Stimulated activated CD4-positive, alpha-beta T cell treated with anti-CD3 and anti-CD28 coated beads, Interleukin-12 subunit alpha, Interleukin-12 subunit beta, amount 100 ng/mL, for 4 hours (primary cell): ENCODE results near the gene CACNA1A.

Experiments
- DNase-seq: peaks from one replicate; pipeline ENCODE4 v3.0.0-alpha.2; 2020

The CACNA1A gene

DNA sequence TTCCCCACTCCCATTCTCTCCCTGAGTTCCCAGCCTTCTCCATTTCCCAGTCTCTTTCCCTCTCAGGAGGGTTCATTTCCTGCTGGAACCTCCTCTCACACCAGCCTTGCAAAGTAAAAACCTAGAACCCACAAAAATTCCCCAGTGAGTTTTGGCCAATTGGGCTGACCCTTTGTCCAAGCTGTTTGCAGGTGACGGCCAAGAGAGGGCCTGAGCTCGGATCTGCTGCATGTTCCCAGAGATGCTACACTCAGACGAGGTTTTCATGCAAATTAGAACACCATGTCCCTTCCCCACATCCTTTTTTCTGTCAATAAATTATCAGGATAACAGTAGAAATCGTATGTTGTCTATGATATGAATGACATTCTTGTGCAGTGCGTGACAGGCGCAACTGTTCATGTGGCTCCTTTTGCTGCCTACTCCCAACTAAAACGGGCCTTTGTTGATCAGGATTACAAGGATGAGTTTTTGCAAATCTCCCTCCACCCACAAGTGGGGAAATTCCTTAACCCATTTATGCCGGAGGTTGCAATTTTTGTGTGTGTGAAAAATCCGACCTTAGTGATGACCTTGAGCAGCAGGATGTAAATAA, 149.5 kb downstream of the CACNA1A start:
- DNase-seq = no peak

DNA sequence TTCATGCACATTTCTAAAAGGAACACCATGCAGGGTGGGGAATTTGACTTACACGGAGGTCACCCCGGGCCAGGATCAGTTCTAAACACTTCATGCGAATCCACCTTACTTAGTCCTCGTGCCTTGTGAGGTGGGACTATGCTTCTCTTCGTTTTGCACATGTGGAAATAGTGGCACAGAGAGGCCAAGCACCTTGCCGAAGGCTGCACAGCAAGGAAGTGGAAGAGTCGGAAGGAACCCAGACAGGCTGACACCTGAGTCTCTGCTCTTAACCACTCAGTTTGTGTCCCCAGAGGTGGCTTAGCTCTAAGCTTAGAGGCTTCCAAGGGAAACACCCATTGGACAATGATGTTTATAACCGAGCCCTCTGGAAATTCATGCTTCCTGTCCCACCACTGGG, 150.1 kb downstream of the CACNA1A start:
- DNase-seq = no peak

DNA sequence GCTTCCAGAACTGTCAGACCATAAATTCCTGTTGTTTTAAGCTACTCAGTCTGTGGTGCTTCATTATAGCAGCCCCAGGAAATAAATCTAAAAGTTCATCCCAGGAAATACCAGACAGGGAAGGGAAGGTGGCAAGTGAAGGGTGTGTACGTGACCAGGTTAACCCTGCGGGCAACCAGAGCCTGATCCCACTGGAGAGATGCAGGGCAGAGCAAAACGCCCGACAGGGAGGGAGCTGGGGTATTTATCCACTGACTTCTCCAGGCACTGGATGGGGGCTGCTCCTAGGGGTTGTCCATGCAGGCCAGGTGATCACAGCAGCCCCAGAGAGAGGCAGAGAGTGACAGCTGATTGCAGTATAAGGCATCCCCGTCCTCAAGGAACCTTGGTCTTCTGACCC, 150.9 kb downstream of the CACNA1A start:
- DNase-seq = no peak

DNA sequence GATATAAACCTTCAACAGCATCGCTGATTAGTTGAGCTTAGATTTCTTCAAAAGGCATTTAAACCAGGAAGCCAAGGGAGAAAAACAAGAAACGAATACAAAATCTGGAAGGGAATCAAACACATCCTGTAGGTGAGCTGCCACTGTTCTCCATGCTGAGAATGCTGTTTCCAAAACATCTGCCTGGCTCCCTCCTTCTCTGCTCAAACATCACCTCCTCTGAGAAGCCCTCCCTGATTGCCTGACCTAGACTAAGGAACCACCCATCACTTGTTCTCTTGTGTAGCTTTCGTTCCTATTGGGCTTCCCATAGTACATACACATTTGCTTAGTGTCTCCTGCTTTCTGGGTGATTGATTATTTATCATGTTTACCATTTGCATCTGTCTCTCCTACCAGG, 152.7 kb downstream of the CACNA1A start:
- DNase-seq = no peak

DNA sequence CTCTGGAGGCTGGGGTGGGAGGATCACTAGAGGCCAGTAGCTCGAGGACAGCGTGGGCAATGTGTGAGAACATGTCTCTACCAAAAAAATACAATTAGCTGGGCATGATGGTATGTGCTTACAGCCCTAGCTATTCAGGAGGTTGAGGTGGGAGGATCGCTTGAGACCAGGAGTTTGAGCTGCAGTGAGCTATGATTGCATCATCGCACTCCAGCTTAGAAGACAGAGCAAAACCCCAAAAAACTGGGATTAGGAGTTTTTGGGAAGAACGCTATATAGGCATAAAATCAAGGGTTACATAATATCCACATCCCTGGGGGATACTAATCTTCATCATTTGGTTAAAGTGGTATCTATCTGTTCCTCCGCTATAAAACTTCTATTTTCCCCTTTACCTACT, 155.5 kb downstream of the CACNA1A start:
- no peak for DNase-seq

DNA sequence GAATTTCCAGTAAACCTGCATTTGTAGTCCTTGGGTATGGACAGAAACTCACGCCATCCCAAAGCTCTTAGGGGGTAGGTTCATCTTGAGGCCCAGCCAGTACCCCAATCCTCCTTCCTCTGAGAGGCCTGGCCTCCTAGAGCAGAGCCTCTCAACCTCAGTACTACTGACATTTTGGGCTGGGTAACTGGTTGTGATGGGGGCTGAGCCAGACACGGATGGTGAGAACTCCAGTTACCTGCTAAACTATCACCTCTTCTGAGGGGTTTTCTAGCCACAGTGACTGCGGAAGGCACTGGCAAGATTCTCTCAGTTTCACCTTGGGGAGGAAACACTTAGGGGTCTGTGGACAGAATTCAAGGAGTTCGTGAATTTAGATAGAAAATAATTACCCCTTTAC, 156.2 kb downstream of the CACNA1A start:
- no peak for DNase-seq

DNA sequence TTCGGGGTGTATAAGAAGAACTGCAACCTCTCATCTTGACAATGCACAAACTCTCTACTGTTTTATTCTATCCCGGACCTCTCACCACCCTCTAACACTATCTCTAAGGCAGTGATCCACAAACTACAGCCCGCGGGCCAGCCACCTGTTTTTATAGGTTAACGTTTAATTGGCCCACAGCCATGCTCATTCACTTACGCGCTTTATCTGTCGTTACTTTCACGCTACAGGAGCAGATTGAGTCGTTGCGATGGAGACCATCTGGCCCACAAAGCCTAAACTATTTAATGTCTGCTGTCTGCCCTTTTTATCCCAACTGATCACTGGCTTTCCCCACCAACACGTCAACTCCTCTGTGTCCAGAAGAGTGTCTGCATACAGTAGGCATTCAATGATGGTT, 158.9 kb downstream of the CACNA1A start:
- no peak for DNase-seq

DNA sequence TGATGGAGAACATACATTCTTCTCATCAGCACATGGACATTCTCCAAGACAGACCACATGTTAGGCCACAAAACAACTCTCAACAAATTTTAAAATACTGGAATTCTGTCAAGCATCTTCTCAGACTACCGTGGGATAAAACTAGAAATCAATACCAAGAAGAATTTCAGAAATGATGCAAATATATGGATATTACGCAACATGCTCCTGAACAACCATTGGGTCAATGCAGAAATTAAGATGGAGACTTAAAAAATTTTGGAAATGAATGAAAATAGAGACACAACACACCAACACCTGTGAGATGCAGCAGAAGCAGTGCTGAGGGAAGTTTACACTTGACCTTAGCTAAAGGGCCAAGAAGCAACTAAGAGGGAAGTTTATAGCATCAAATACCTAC, 162.8 kb downstream of the CACNA1A start:
- no peak for DNase-seq

DNA sequence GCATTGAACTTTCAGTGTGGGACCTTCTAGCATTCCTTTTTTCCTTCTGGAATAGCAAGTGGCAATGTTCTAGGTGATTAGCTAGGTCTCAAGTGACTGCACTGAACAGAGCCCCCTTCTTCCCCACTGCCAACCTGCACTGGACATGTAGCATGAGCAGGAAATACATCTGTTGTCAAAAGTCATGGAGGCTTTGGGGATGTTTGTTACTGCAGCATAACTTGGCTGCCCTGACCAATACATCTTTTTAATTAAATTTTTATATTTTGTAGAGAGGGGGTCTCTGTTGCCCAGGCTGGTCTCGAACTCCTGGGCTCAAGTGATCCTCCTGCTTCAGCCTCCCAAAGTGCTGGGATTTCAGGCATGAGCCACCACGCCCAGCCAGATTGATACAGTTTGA, 163.6 kb downstream of the CACNA1A start:
- DNase-seq = no peak

DNA sequence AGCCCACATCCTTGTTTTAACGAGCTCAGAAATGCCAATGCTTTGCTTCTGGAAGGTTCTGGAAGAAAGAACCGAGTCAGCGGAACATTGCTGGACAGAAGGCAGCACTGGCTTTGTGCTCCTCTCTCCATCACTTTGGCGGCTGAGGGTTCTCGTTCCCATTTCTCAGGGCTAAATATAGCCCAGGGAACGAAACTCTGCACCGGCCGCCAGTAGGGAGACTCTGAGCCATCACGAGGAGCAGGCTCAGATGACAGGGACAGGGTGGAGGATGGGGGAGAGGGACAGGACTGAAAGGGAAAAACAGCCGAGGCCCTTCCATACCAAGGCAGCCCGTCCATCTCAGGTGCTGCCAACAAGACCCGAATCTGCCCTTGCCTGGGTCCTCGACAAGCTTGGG, 166.4 kb downstream of the CACNA1A start:
- no peak for DNase-seq

DNA sequence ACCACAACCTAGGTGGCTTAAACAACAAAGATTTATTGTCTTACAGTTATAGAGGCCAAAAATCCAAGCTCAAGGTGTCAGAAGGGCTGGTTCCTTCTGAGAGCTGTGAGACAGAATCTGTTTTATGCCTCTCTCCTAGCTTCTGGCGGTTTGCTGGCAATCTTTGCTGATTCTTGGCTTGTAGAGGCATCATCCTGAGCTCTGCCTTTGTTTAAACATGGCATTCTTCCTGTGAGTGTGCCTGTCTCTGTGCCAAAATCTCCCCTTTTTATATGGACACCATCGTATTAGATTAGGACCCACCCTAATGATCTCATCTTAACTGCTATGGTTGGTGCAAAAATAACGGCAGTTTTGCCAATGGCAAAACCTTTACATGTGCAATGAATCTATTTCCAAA, 169.1 kb downstream of the CACNA1A start:
- no peak for DNase-seq

DNA sequence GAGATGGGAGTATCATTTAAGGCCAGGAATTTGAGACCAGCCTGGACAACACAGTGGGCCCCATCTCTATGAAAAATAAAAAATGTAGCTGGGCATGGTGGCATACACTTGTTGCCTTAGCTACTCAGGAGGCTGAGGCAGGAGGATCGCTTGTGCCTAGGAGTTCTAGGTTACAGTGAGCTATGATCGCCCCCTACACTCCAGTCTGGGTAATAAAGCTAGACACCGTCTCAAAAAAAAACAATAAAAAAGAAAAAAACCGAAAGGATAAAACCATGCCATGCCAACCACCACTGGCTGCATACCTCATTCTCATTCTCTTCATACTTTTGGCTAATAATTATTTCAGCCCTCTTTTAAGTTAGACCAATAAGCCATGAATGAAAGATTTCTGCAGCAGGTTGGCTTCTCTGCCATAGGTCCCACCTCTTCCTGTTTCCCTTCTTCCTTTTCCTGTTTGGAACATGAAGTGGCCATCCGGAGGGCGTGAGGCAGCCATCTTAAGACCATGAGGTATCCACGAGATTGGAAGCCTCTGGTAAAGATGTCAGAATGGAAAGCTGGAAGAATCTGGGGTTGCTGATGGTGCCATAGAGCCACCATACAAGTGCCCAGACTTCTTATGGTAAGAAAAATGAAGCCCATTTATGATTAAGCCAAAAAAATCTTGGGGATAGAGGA, 171.3 kb downstream of the CACNA1A start:
- no peak for DNase-seq

DNA sequence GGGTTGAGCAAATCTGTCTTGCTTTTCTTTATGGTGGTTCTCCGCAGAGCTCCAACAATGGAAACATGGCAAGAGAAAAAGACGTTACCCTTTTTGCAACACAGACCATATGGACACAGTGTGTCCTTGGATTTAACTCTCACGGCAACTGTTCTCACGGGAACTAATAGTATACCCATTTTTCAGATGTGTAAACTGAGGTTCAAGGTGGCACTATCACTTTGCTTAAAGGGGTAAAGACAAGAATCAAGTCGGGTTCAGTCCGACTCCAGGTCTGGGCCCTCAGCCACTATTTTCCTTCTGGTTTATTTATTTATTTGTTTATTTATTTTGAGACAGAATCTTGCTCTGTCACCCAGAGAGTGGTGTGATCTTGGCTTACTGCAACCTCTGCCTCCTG, 176.0 kb downstream of the CACNA1A start:
- no peak for DNase-seq

DNA sequence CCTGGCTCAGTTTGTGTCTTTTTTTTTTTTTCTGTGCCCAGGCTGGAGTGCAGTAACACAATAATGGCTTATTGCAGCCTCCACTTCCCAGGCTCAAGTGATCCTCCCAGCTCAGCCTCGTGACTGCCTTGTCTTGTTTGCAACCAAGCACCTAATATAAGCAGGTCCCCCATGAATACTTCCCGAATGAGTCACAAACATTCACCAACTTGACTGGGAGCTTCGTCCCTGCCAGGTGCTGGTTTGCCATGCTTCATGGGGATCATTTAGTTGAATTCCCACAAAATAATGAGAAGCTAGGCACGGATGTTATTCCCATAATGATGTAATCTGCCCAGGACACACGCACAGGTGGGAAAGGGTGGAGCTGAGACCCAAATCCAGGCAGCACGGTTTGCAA, 176.5 kb downstream of the CACNA1A start:
- no peak for DNase-seq

DNA sequence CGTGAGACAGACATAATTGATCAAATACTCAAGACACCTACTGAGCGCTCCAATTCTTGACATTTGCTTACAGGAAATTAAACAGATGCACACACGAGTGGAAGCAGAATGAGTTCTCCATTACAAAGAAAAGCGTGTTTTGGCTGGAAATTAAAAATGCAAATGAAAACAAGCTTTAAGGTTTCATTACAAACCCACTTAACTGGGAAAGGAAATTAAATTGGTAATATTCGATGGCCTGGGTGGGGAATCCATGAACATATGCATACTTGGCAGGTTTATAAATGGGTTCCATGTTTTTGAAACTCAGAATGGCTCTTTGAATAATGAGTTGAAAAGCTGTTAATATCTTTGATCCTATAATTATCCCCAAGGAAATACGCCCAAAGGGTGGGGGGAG, 178.0 kb downstream of the CACNA1A start:
- DNase-seq = no peak

DNA sequence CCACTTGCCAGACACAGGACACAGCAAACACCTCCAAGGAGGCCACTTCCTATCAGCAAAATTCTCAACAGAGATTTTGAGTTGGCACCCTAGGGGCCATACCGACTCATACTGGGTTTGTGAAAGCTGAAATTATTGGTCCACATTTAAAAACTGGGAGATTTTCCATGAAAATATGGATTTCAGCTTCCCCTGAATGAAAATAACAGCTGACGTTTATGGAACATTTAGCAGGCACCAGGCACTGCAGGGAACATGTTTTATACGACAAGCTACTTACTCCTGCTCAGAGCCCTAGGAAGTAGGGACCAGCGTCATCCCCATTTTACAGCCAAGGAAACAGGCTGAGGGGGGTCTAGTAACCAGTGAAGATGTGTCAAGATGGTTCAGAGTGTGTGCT, 186.8 kb downstream of the CACNA1A start:
- DNase-seq = no peak

DNA sequence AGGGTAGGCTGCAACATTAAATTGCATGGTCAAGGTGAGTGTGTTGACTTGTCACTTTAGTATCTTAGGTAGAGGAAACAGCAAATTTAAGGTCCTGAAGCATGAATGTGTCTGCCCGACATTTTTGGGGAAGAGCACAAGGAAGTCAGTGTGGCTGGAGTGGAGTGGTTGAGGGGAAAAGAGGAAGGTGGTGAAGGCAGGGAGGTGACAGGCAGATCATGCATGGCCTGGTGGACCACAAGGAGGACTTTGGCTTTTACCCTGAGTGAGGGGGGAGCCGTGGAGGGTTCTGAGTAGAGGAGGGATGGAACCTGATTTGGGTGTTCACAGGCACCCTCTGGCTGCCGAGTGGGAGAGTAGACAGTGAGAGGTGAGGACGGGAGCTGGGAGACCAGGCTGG, 188.1 kb downstream of the CACNA1A start:
- no peak for DNase-seq

DNA sequence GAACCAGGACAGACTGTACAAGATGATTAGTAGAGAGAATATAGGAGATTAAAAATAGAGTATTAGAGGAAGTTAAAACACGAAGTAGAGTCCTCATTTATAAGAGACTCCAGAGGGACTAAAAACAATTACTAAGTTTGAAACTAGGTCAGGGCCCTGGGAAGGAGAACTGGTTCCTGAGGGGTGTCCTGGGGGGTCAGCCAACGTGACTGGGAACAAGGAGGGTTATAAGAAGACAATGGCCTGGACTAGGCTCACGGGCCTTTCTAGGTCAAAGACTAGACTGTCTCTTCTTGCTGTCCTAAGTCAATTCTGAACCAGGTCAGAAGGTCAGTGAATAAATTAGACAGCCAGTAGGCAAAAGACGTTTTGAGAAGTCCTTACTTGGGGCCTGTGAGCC, 190.8 kb downstream of the CACNA1A start:
- no peak for DNase-seq

DNA sequence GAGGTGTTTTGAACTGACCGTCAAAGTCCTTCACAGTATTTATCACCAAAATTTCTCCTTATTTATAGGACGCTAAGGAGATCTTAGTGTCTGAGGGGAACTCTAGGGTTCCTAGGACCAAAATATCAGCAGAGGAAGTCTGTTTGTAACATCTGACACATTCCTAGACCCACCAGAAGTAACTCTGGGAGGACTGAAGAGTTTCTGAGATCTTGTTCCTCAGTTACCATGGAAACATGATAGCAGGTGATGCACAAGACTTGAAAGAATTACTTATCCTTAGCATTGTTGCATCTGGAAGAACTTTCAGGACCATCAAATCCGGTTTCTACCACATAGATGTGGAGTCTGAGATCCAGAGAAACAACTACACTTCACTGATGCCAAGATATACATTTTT, 191.5 kb downstream of the CACNA1A start:
- DNase-seq = no peak

DNA sequence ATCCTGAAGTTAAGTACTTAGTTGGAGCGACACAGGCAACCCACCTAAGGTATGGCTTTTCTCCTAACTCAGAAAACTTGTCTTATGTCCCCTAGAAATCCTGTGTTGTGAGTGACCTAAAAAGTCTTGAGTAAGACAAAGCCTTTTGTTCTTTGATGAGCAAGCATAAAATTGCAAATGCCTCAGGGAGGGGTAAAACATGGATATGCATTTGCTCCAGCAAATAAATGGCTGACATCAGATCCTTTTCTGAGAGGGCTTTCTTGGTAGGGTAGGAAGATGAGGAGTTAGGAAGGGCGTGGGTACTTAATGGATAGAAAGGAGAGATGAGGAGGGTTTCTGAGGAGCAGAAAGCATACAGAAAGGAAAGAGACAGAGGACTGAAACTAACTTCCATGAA, 192.4 kb downstream of the CACNA1A start:
- no peak for DNase-seq

DNA sequence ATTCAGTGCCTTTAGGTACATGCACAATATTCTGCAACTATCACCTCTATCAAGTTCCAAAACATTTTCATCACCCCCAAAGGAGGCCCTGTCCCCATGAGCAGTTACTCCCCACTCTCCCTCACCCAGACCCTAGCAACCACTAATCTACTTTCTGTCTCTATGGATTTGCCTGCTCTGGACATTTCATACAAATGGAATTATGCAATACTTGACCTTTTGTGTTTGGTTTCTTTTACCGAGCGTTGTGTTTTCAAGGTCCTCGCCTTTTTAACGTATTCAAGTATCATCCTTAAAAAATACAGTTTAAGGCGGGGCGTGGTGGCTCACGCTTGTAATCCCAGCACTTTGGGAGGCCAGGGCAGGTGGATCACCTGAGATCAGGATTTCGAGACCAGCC, 196.4 kb downstream of the CACNA1A start:
- DNase-seq = no peak

DNA sequence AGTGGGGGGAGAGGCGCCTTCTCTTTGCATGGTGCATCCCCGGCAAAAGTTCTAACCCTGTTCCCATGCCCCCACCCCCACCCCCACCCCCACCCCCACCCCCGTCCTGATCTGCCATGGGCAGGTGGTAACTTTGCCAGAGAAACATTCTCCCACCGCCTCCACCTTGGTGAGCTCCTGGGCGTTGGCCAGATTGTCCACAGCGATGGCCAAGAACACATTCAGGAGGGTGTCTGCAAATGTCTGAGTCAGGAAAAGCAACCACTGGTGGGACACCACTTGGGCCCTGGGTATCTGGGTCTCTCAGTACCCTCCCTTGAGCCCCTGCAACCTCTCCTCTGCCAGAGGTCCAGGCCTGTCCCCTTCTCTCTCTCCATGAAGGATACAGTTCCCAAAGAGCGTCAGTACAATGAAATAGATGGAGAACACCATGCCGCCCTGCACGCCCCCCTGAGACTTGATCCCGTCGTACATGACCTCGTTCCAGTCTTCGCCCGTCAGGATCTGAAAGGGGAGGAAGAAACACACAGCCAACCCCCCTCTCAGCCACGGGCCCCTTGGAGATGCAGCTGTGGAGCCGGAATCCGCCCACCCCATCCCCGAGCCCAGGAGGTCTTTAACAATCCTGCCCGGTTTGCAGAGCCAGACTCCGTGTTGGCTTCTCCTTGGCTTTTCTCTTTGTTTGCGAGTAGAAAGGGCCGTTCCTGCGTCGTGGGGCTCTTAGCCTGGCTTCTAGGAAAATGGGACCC, 202.7 kb downstream of the CACNA1A start:
- DNase-seq = no peak

DNA sequence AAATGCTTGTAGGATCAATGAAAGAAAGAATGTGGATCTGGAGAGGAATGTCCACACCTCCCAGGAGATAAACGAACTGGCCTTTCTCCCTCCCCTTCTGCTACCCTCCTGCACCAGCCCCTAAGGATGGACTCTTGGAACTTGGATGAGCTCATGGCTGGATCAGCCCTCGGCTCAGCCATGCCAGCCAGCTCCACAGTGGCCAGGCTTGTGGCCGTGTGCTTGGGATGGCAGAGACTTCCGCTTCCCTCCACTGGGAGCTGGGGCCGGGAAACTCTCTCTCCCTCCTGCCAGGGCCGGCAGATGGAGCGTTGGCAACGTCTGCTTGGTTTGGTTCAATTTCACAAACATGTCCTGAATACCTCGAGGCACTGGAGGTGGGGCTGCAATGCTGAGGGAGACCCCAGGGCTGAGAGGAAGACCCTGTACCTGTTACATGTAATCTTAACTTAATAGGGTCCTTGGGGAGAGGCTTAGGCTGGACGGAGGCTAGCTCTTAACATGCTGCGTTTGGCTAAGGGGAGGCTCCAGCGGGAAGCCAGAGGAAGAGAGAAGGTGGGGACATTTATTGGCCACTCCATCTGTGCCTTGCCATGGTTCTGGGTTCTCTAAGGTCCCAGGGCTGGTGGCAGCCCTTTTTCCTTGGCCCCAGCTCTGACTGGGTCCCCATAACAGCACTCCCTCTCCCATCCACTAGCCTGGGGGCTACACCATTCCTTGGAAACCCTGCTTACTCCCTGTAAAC, 203.6 kb downstream of the CACNA1A start:
- no peak for DNase-seq
